GM21737 (cell line): ENCODE data around the gene C10orf90.

ENCODE experiments used
- ATAC-seq: cut with Tn5 transposase; IDR thresholded peaks from one replicate; pipeline ENCODE4 v1.9.1; 2021; ENCODE audit warnings: mild to moderate bottlenecking, moderate library complexity; ENCODE audit not compliant: unreplicated experiment

C10orf90 gene

GRCh38 chr10:126638542-126638941 lies 32.0 kb downstream of the C10orf90 start:
- no peak for ATAC-seq

GRCh38 chr10:126637501-126637900 lies 33.0 kb downstream of the C10orf90 start:
- ATAC-seq, result no peak

DNA sequence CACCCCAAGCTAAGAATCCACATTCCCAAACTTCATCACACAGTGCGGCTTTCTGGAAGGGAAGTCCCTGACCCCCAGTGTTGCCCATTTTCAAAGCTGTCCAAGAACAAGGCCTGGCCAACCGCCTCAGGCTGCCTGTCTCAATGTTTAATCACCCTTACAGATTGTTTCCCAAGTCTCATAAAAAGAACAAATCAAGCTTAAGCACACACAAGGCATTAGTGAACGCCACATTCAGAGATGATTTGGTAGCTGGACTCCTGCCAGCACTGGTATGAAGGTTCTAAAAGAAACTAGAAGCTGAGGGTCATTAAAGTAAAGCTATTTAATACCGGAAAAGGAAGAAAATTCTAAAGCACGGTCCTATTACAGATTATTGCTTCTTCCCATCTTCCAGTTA lies 35.6 kb downstream of the C10orf90 start:
- ATAC-seq, result no peak

DNA sequence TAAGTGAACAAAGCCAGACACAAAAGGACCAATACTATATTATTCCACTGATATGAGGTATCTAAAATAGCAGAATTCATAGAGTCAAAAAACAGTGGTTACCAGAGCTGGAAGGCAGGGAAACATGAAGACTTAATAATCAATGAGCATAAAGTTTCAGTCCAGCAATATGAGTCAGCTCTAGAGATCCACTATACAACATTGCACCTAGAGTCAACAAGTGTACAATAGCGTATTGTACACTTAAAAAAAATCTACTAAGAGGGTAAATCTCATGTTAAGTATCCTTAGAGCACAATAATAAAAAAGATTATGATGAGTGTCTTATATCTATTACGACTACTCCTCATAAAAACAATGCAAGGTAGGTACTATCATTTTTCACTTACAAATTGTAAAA lies 36.1 kb downstream of the C10orf90 start:
- ATAC-seq, result no peak

- ATAC-seq, result no peak
Observed at GRCh38 chr10:126632705-126633104, 37.8 kb downstream of the C10orf90 start.

GRCh38 chr10:126629925-126630624 lies 40.4 kb downstream of the C10orf90 start:
- ATAC-seq, result no peak

DNA sequence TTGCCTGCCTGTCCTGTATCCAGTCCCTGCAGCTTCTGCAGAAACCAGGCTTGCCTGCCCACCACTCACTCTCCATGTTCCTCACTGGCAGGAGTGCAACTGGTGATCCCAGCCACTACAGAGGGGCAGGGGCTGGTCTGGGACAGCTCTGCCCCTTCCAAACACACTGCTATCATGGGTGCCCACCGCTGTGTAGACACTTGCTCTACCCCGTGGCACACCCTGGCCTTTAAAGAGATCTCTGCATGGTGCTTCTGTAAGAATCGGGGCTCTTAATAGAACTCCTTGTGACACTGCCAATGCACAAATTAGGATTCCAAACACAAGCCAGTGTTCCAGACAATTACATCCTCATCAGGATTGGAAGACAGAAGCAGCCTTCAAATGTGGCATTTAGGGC lies 41.7 kb downstream of the C10orf90 start:
- no peak for ATAC-seq

- no peak for ATAC-seq
Observed at GRCh38 chr10:126621846-126622245, 48.6 kb downstream of the C10orf90 start.

DNA sequence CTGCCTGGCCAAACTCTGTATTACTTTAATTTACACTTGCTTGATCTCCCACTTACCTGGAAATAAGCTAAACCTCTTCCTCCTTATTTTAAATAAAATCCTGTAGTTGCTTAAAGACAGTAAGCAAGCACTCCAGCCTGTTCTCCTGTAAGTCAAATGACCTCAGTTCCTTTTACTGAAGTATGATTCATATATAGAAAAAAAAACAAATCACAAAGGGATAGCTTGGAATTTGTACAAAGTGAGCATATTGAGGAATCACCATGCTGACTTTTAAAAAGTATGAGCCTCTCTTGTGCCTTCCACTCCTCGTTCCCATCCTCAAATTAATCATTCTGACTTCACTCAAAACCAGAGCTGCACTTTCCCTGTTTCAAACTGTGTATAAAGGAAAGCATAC lies 52.0 kb downstream of the C10orf90 start:
- no peak for ATAC-seq

GRCh38 chr10:126617733-126618132 lies 52.8 kb downstream of the C10orf90 start:
- ATAC-seq, result no peak

GRCh38 chr10:126617208-126617607 lies 53.3 kb downstream of the C10orf90 start:
- no peak for ATAC-seq

- ATAC-seq, result no peak
Observed at GRCh38 chr10:126616737-126617136, 53.8 kb downstream of the C10orf90 start.

- ATAC-seq, result no peak
Observed at GRCh38 chr10:126611303-126611702, 59.2 kb downstream of the C10orf90 start.

DNA sequence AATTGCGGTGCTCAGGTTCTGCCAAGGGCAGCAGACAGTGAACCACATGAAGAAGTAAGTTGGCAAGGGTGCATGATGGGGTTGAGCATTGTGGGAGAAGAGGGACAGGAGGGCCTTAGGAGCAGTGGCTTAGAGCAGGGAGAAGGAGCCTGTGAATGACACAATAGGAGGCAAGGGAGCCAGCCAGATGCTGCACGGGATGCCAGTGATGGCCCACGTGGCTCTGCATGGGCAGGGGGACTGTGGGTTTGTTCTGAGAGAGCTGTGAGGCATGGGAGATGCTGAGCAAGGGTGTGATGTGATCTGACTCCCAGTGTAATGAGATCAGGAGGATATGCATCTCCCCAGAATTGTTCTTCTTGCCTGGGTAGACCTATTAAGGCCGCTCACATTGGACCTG lies 60.9 kb downstream of the C10orf90 start:
- ATAC-seq, result no peak

DNA sequence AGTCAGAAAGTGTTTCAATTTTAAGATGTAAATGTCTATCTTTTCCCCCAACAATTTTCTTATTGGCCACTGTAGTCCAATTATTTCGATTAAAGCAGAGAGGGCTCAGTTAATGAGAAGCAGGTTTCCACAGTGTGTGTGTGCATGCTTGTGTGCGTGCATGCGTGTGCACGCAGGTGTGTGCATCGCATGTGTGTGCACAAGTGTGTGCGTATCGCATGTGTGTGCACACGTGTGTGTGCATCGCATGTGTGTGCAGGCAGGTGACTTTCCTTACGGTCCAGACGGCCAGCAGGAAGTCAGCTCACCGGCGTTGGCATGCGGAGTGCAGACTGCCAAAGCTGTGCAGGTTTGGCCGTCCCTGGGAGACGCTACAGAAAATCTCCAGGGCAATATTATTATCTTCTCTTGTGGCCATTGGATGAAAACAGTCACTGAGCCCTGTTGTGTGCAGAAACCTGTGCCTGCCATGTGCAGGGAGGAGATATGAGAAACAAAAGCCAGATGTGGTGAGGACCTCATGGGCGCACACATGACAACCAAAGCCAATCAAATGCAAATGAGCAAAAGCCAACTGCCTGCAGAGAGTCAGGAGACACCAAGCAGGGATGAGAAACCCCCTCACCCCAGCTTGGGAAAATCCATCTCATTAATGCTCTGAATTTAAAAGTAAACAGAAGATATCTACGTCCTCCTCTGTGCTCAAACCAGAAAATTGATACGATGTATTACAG lies 70.4 kb downstream of the C10orf90 start:
- no peak for ATAC-seq

GRCh38 chr10:126598009-126598408 lies 72.5 kb downstream of the C10orf90 start:
- ATAC-seq, result no peak

- ATAC-seq, result no peak
Observed at GRCh38 chr10:126597211-126597610, 73.3 kb downstream of the C10orf90 start.

DNA sequence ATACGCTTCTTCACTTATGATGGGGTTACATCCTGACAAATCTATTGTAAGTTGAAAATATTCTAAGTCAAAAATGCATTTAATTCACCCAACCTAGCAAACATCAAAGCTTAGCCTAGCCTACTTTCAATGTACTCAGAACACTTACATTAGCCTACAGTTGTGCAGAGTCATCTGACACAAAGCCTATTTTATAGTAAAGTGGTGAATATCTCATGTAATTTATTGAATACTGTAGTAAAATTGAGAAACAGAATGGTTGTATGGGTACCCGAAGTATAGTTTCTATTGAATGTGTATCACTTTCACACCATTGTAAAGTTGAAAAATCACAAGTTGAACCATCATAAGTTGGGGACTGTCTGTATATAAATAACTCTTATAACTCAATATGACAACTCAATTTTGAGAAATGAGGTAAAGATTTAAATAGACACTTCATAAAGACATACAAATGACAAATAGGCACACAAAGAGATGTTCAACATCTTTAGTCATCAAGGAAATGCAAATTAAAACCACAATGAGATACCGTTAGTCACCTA lies 73.9 kb downstream of the C10orf90 start:
- ATAC-seq, result no peak

- ATAC-seq, result no peak
Observed at GRCh38 chr10:126595160-126595559, 75.3 kb downstream of the C10orf90 start.

DNA sequence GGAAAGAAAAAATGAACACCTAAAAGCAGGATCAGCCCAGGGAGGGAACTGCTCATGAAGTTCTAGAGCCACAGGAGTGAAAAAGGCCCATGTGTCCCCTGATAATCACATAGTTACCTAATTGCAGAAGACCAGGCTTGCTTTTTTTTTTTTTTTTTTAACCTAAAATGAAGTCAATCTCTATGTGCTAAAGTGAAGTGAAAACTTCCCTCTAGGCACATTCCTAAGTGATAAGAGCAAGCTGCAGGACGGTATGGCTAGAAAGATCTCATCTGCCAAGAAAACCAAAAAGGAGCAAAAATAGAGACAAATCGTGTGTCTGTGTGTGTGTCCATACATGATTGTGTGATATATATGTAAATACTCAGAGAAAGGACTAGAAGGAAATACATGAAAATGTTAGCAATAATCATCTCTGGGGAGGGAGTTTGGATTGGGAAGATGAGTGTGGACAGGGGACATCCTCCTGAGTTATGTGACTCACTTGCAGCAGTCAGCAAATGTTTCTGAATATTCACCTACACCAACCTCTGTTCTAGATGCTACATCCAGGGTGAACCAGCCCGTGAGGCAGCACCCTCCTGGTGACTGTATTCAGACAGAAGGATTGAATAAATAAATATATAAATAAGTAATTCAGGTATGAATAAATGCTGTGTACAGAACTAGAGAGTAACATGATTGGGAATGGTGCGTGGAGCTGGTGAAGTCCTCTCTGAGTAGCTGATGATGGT lies 76.4 kb downstream of the C10orf90 start:
- ATAC-seq, result no peak

DNA sequence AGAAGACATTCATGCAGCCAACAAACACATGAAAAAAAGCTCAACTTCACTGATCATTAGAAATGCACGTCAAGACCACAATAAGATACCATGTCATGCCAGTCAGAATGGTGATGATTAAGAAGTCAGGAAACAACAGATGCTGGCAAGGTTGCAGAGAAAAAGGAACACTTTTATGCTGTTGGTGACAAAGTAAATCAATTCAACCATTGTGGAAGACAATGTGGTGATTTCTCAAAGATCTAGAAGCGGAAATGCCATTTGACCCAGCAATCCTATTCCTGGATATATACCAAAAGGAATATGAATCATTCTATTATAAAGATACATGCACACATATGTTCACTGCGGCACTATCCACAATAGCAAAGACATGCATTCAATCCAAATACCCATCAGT lies 77.6 kb downstream of the C10orf90 start:
- no peak for ATAC-seq

DNA sequence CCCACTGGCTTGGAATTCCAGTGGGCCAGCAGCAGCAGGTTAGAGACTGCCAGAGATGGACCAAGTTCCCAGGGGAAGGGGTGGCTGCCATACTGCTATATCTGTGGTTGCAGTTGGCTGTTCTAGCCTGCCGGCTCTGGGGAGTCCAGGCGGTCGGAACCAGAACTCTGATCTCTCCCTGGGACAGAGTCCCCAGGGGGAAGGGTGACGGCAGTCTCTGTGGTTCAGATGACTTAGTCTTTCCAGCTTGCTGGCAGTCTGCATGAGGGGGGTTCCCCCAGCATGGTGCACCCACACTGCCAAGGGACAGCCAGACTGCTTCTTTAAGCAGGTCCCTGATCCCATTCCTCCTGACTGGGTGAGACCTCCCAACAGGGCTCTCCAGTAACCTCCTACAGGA lies 82.5 kb downstream of the C10orf90 start:
- ATAC-seq, result no peak
